ENCODE data around the gene BTBD2.
A peak's percentile ranks its signal among the peaks of the same experiment; 100 is the strongest.

BTBD2 gene

GRCh38 chr19:1936916-1937610 lies 78.5 kb downstream of the BTBD2 start:
- no peak for DNase-seq

- DNase-seq = no peak
These were observed 79.1 kb downstream of the BTBD2 start for GRCh38 chr19:1936430-1936829.

- DNase-seq = peak; percentile 30 to 37
These were observed 79.9 kb downstream of the BTBD2 start for GRCh38 chr19:1935484-1936208.

Measured in activated T-cell treated with anti-CD3 and anti-CD28 coated beads, Interleukin-2, amount 50 U/mL, for 48 hours (primary cell).